HFFc6 (cell line): Measurements from ENCODE around the gene CFAP92. TPM values are rescaled to one million over a fixed set of nuclear protein-coding genes. Genes with fewer than 3 reads are reported as not detected.

ENCODE experiments used
- DNase-seq: peaks from one replicate; pipeline ENCODE4 v3.0.0-alpha.2; 2018
- H3K27ac Mint-ChIP-seq: 2 replicates; pipeline ENCODE4 v1.8.0; 2020; ENCODE audit warnings: mild to moderate bottlenecking, mixed read lengths
- H3K27me3 Mint-ChIP-seq: 2 replicates; pipeline ENCODE4 v1.8.0; 2021; ENCODE audit warnings: mild to moderate bottlenecking, moderate library complexity, mixed read lengths; ENCODE audit not compliant: insufficient read depth
- H3K36me3 Mint-ChIP-seq: 2 replicates; pipeline ENCODE4 v1.8.0; 2021; ENCODE audit warnings: low read depth, mixed read lengths
- H3K4me1 Mint-ChIP-seq: 2 replicates; pipeline ENCODE4 v1.8.0; 2020; ENCODE audit warnings: low read depth, mixed read lengths
- H3K4me3 Mint-ChIP-seq: 2 replicates; pipeline ENCODE4 v1.8.0; 2020; ENCODE audit warnings: mild to moderate bottlenecking, moderate library complexity, mixed read lengths
- H3K9me3 Mint-ChIP-seq: 2 replicates; pipeline ENCODE4 v1.8.0; 2020; ENCODE audit warnings: mild to moderate bottlenecking, mixed read lengths
- CTCF ChIP-seq: fragments of 200-600 bp; sonication (generic); IDR thresholded peaks from 2 replicates; pipeline ENCODE4 v1.5.0; 2021; ENCODE audit warnings: antibody characterized with exemption, mild to moderate bottlenecking
- total RNA-seq, 6 experiments: library from RNA; stranded (reverse); fragmentation: NEBNext Ultra II Directional; extraction: Animal tissue kit (Norgen Biotek cat#: 25700); gene quantifications; 2 replicates in 1 of 6; 3 replicates in 5 of 6; pipeline ENCODE4 v1.2.3, GENCODE V29; 2021

CFAP92 gene
- total RNA-seq, 6 experiments from 2014 or later = not detected

- Mint-ChIP-seq H3K27ac (no peak overlapping the region), H3K27me3 (peaks cover 27% of the 10 kb centered on the region), H3K4me3 (no peak overlapping the region), H3K9me3 (no peaks in the 10 kb centered on the region), H3K36me3 (no peaks in the 10 kb centered on the region), H3K4me1 (no peaks in the 10 kb centered on the region)
- no peak for DNase-seq
- no peak for TF ChIP-seq CTCF
Observed at GRCh38 chr3:129037093-129037419, 43.2 kb upstream of the CFAP92 start.

- H3K27me3 Mint-ChIP-seq = peaks cover 26% of the 10 kb centered on the region
- no peaks in the 10 kb centered on the region for H3K36me3 Mint-ChIP-seq
- TF ChIP-seq CTCF = no peak
- no peaks in the 10 kb centered on the region for H3K9me3 Mint-ChIP-seq
- no peak overlapping the region for H3K27ac Mint-ChIP-seq
- H3K4me1 Mint-ChIP-seq = no peaks in the 10 kb centered on the region
- no peak overlapping the region for H3K4me3 Mint-ChIP-seq
- DNase-seq = no peak
Observed at GRCh38 chr3:129036222-129037092, 42.6 kb upstream of the CFAP92 start.

GRCh38 chr3:129035360-129036221 is 41.7 kb upstream of the CFAP92 start:
- no peak for TF ChIP-seq CTCF
- peaks cover 25% of the 10 kb centered on the region for H3K27me3 Mint-ChIP-seq
- H3K4me3 Mint-ChIP-seq = no peak overlapping the region
- H3K36me3 Mint-ChIP-seq = no peaks in the 10 kb centered on the region
- H3K27ac Mint-ChIP-seq = no peak overlapping the region
- no peak for DNase-seq
- H3K4me1 Mint-ChIP-seq = no peaks in the 10 kb centered on the region
- H3K9me3 Mint-ChIP-seq = no peaks in the 10 kb centered on the region

GRCh38 chr3:129034642-129035041 is 40.8 kb upstream of the CFAP92 start:
- Mint-ChIP-seq H3K4me1 (no peaks in the 10 kb centered on the region), H3K36me3 (no peaks in the 10 kb centered on the region), H3K9me3 (no peaks in the 10 kb centered on the region), H3K27me3 (peaks cover 29% of the 10 kb centered on the region), H3K27ac (no peak overlapping the region), H3K4me3 (no peak overlapping the region)
- no peak for DNase-seq
- no peak for TF ChIP-seq CTCF

- Mint-ChIP-seq H3K9me3 (no peaks in the 10 kb centered on the region; the same call in 1 of the 2 replicates), H3K4me3 (no peak overlapping the region), H3K27me3 (peaks cover 27% of the 10 kb centered on the region), H3K27ac (no peak overlapping the region), H3K36me3 (no peaks in the 10 kb centered on the region), H3K4me1 (no peaks in the 10 kb centered on the region)
- no peak for TF ChIP-seq CTCF
- DNase-seq = no peak
Observed at GRCh38 chr3:129033633-129034321, 39.9 kb upstream of the CFAP92 start.
